ENCODE data around the gene LHX6. TPM values are rescaled to one million over a fixed set of nuclear protein-coding genes. Genes with fewer than 3 reads are reported as not detected.

LHX6 gene
- total and polyA plus RNA-seq, 2 of the 4 experiments (the other 2 are of a cell fraction) = under 0.01 to 0.05 TPM

DNA sequence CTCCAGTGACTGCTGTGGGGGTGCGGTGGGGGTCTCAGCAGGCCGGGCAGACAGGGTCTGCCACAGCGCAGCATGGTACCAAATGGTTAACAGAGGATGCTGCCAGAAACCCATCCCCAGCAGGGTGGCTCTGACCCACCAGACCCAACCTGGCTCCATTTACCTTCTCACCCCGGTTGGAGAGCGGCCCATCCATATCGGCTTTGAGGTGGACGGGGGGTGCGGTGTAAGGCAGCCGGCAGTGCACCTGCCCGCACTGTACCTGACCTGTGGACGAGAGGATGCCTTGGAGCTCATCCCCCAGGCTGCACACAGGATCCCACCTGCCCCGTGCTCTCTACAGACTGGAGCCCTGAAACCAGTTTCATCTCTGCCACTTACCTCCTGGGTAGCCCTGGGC is 19.3 kb downstream of the LHX6 start:
- Histone ChIP-seq H4K20me1 (ENCODE audit: insufficient read depth, low read length) (peaks cover 7% of the 10 kb centered on the region; the same call in 1 of the 2 replicates), H3K4me2 (ENCODE audit: low read depth, low read length) (no peak overlapping the region), H3K9me3 (ENCODE audit: control insufficient read depth, insufficient read depth, low read length) (peaks cover 3% of the 10 kb centered on the region; the same call in 1 of the 2 replicates), H3K27ac (ENCODE audit: insufficient read depth, low read length) (no peak overlapping the region), H2BK15ac (ENCODE audit: low read depth, low read length) (no peak overlapping the region), H4K8ac (ENCODE audit: low read depth in 2 of 2, low read length in 2 of 2) (no peak overlapping the region), H3K23ac (ENCODE audit: low read depth, low read length) (no peak overlapping the region), H2BK120ac (ENCODE audit: low read depth, low read length) (no peak overlapping the region), H3K4me3 (ENCODE audit: insufficient read depth, low read depth, low read length) (no peak overlapping the region), H2AFZ (replicated peaks; ENCODE audit: low read length, poor library complexity) (no peak overlapping the region), H3K36me3 (ENCODE audit: control insufficient read depth, insufficient read depth, low read length) (no peaks in the 10 kb centered on the region), H2BK20ac (ENCODE audit: low read depth, low read length) (no peak overlapping the region), H3K56ac (ENCODE audit: extremely low read depth, insufficient read depth, low read length) (no peak overlapping the region), H3K27me3 (ENCODE audit: control insufficient read depth, insufficient read depth, low read length) (peaks cover 48% of the 10 kb centered on the region), H3K4ac (ENCODE audit: low read depth, low read length) (no peak overlapping the region), H2BK5ac (ENCODE audit: low read depth, low read length, poor library complexity, severe bottlenecking) (no peak overlapping the region), H3K4me1 (ENCODE audit: control insufficient read depth, insufficient read depth, low read length) (peaks cover 8% of the 10 kb centered on the region; the same call in 1 of the 2 replicates), H3K9ac (ENCODE audit: low read depth, low read length) (no peak overlapping the region), H3K14ac (replicated peaks; ENCODE audit: low read depth, low read length) (no peak overlapping the region), H3K9me1 (ENCODE audit: insufficient read depth, low read length) (no peaks in the 10 kb centered on the region), H2AK5ac (ENCODE audit: low read depth, low read length) (no peak overlapping the region), H2AK9ac (replicated peaks; ENCODE audit: low read depth, low read length, poor library complexity) (no peak overlapping the region), H4K5ac (ENCODE audit: low read depth, low read length) (no peak overlapping the region), H3K79me1 (ENCODE audit: low read depth in 1 of 2, low read length in 2 of 2) (no peaks in the 10 kb centered on the region), H4K91ac (ENCODE audit: insufficient read depth, low read depth, low read length) (no peak overlapping the region), H3K18ac (ENCODE audit: low read depth, low read length) (no peak overlapping the region)
- 81% methylated on average over 7 of the region's 12 CpGs; no CpG with 5 or more reads in 1 of the 2 experiments for WGBS, 2 experiments (ENCODE audit: extremely low coverage in 2 of 2, insufficient read length in 1 of 2)
- no peak for TF ChIP-seq NFE2L2 (IDR thresholded peaks at IDR 0.05; ENCODE audit: low read depth, low read length)
- no peak for TF ChIP-seq MAZ (IDR thresholded peaks at IDR 0.05; ENCODE audit: borderline replicate concordance, low read depth, low read length)
- TF ChIP-seq MXI1 (IDR thresholded peaks at IDR 0.05; ENCODE audit: borderline replicate concordance, low read depth, low read length) = no peak
- dilution Hi-C loops (cut with HindIII; ENCODE audit: low sequenced_read_pairs, unreplicated experiment) = no loop called here
- in situ Hi-C loops (cut with MboI; ENCODE audit: low sequenced_read_pairs) = no loop called here
- intact Hi-C loops (cut with micrococcal nuclease) = no loop called here
- no peak for ATAC-seq (ENCODE audit: low read depth)
- POLR2A ChIA-PET (ENCODE audit: unreplicated experiment) = no interaction called here
- DNase-seq = no peak
- CTCF ChIA-PET = no interaction called here
- no TSS peak for BruUV-seq (replicated peaks)
